HepG2 (cell line): Measurements from ENCODE around the gene EIF5B. TPM values are rescaled to one million over a fixed set of nuclear protein-coding genes. Genes with fewer than 3 reads are reported as not detected.

ENCODE experiments used
- GLI4 ChIP-seq: sonication (generic); formaldehyde crosslinking; IDR thresholded peaks from 2 replicates; pipeline ENCODE4 v1.5.1; 2020; ENCODE audit warnings: missing genetic modification reagents, mild to moderate bottlenecking, moderate library complexity, borderline replicate concordance
- HHEX ChIP-seq: IDR thresholded peaks from 2 replicates; pipeline ENCODE4 v1.6.1; 2016; ENCODE audit warnings: control low read depth
- HNF4A ChIP-seq: sonication (generic); formaldehyde crosslinking; IDR thresholded peaks from 2 replicates; pipeline ENCODE4 v1.4.0; 2020; ENCODE audit warnings: missing genetic modification reagents
- HNRNPK ChIP-seq: fragments of 200-400 bp; formaldehyde crosslinking; IDR thresholded peaks from 2 replicates; pipeline ENCODE4 v1.6.1; 2018; ENCODE audit warnings: low read length, low read depth, moderate library complexity, mild to moderate bottlenecking; ENCODE audit not compliant: poor library complexity, severe bottlenecking
- ISL2 ChIP-seq: sonication (generic); formaldehyde crosslinking; IDR thresholded peaks from 2 replicates; pipeline ENCODE4 v1.5.0; 2020; ENCODE audit warnings: missing genetic modification reagents
- MED8 ChIP-seq: sonication (generic); formaldehyde crosslinking; IDR thresholded peaks from 2 replicates; pipeline ENCODE4 v1.8.1; 2023; ENCODE audit warnings: mild to moderate bottlenecking, missing genetic modification reagents; ENCODE audit not compliant: insufficient replicate concordance
- SMC3 ChIP-seq: IDR thresholded peaks from 2 replicates; pipeline ENCODE4 v1.6.1; 2011; ENCODE audit warnings: low read length, improper control_type of control experiment
- ZBTB7B ChIP-seq: sonication (generic); formaldehyde crosslinking; IDR thresholded peaks from 2 replicates; pipeline ENCODE4 v1.4.0; 2020; ENCODE audit warnings: missing genetic modification reagents
- ZFYVE20 ChIP-seq: sonication (generic); formaldehyde crosslinking; IDR thresholded peaks from 2 replicates; pipeline ENCODE4 v1.8.0; 2023; ENCODE audit warnings: low read depth, mild to moderate bottlenecking, moderate library complexity, missing genetic modification reagents, borderline replicate concordance
- ZNF17 ChIP-seq: sonication (generic); formaldehyde crosslinking; IDR thresholded peaks from 2 replicates; pipeline ENCODE4 v1.5.0; 2020; ENCODE audit warnings: mild to moderate bottlenecking, missing genetic modification reagents
- ZNF264 ChIP-seq: sonication (generic); formaldehyde crosslinking; IDR thresholded peaks from 2 replicates; pipeline ENCODE4 v1.4.0; 2020; ENCODE audit warnings: missing genetic modification reagents
- ZNF432 ChIP-seq: sonication (generic); formaldehyde crosslinking; IDR thresholded peaks from 2 replicates; pipeline ENCODE4 v1.5.0; 2020; ENCODE audit warnings: missing genetic modification reagents, mild to moderate bottlenecking, borderline replicate concordance
- ZNF556 ChIP-seq: sonication (generic); formaldehyde crosslinking; IDR thresholded peaks from 2 replicates; pipeline ENCODE4 v1.4.0; 2020; ENCODE audit warnings: mild to moderate bottlenecking, missing genetic modification reagents, borderline replicate concordance
- ZNF629 ChIP-seq: sonication (generic); formaldehyde crosslinking; conservative IDR thresholded peaks from 2 replicates; pipeline ENCODE4 v1.5.0; 2020; ENCODE audit warnings: missing genetic modification reagents
- ZNF644 ChIP-seq: IDR thresholded peaks from 2 replicates; pipeline ENCODE4 v1.6.1; 2016; ENCODE audit warnings: low read depth
- ZNF83 ChIP-seq: sonication (generic); formaldehyde crosslinking; IDR thresholded peaks from 2 replicates; pipeline ENCODE4 v1.4.0; 2020; ENCODE audit warnings: missing genetic modification reagents, mild to moderate bottlenecking, borderline replicate concordance
- ZNF891 ChIP-seq: sonication (generic); formaldehyde crosslinking; IDR thresholded peaks from 2 replicates; pipeline ENCODE4 v1.5.0; 2020; ENCODE audit warnings: mild to moderate bottlenecking, missing genetic modification reagents
- polyA plus RNA-seq, 8 experiments: library from polyadenylated mRNA; depleted of rRNA in 3 of 8; stranded (reverse) in 7 of 8; unstranded in 1 of 8; fragments of >200 nt; fragmentation: Illumina TruSeq in 4 of 8; extraction: Trizol in 4 of 8; gene quantifications; 2 replicates each; pipeline versions ENCODE4 v1.2.1 to v1.2.3, GENCODE V29; 2011 to 2016; ENCODE audit warnings: low read depth in 4 of 8, missing spikeins in 1 of 8, mixed read lengths in 1 of 8; ENCODE audit not compliant: insufficient read depth in 1 of 8
- total RNA-seq, 5 experiments: library from RNA; depleted of rRNA; stranded (reverse); fragments of >200 nt; fragmentation: Illumina TruSeq; extraction: Trizol; gene quantifications; 2 replicates each; pipeline ENCODE4 v1.2.3, GENCODE V29; 2016; ENCODE audit warnings: low read depth in 1 of 5
- TF ChIP-seq, protein P1 (sequence below): sonication (generic); formaldehyde crosslinking; IDR thresholded peaks from 2 replicates; pipeline ENCODE4 v1.5.0; 2020; ENCODE audit warnings: mild to moderate bottlenecking, missing genetic modification reagents
- TF ChIP-seq, protein P2 (sequence below): IDR thresholded peaks from 2 replicates; pipeline ENCODE4 v1.6.1; 2018; ENCODE audit warnings: missing genetic modification reagents
- TF ChIP-seq, protein P3 (sequence below): sonication (generic); formaldehyde crosslinking; IDR thresholded peaks from 2 replicates; pipeline ENCODE4 v1.5.1; 2020; ENCODE audit warnings: mild to moderate bottlenecking, missing genetic modification reagents
- TF ChIP-seq, protein P4 (sequence below): IDR thresholded peaks from 2 replicates; pipeline ENCODE4 v1.6.1; 2016; ENCODE audit warnings: low read depth, borderline replicate concordance

The EIF5B gene
- total and polyA plus RNA-seq, 2 of the 13 experiments (the other 11 are each of a cell fraction or from before 2014, with no cell fraction given), result 8.8 to 32.1 TPM

DNA sequence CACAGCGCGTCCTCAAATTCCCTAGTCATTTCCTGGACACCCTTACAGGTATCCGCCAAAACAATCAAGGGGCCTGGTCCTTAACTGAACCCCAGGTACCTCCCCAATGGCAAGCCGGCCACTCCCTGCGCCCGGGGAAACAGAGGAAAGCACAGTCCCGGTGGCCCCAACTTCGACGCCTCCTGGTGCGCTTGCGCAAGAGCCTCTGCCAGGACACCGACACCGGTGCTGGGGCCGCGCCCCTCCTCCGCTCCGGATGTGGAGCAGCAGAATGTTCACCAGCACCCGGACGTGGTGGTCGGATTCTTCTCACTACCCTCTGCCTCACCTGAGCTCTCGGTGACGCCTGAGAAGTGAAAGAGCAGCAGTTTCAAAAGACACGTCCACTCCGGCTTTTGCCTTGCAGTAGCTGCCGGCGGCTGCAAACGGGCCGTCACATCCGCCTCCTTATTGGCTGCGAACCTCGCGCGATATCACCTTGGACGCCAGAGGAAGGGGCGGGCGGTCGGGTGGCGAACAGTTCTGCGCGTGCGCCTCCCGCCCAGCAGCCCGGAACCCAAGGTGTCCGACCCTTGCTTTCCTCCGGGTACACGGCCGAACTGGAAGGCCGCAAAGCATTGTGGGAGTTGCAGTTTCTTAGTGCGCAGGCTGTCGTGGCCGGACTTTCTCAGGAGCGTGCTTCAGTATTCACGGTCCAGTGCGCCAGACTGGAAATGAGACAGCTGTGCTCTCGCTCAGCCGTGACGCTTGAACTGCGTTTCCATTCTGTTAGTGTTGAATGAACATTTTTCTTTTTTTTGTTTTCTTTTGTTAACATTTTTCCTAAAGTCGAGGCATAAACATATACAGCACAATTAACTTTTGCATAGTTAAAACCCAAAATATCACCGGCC, 1.0 kb upstream of the EIF5B start, which contains the start of gene TXNDC9 (continued):
- TF ChIP-seq, protein P1, sequence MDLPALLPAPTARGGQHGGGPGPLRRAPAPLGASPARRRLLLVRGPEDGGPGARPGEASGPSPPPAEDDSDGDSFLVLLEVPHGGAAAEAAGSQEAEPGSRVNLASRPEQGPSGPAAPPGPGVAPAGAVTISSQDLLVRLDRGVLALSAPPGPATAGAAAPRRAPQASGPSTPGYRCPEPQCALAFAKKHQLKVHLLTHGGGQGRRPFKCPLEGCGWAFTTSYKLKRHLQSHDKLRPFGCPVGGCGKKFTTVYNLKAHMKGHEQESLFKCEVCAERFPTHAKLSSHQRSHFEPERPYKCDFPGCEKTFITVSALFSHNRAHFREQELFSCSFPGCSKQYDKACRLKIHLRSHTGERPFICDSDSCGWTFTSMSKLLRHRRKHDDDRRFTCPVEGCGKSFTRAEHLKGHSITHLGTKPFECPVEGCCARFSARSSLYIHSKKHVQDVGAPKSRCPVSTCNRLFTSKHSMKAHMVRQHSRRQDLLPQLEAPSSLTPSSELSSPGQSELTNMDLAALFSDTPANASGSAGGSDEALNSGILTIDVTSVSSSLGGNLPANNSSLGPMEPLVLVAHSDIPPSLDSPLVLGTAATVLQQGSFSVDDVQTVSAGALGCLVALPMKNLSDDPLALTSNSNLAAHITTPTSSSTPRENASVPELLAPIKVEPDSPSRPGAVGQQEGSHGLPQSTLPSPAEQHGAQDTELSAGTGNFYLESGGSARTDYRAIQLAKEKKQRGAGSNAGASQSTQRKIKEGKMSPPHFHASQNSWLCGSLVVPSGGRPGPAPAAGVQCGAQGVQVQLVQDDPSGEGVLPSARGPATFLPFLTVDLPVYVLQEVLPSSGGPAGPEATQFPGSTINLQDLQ (CRISPR knock-in tag), result peak; percentile 60; the same call in 1 of the 2 replicates
- peak; percentile 85; the same call in 1 of the 2 replicates for TF ChIP-seq ZNF891 (CRISPR knock-in tag)
- TF ChIP-seq MED8, result peak; percentile 72
- peak; percentile 39; the same call in 1 of the 2 replicates for TF ChIP-seq ZNF644 (CRISPR knock-in tag)
- no peak; the same call in 1 of the 2 replicates for TF ChIP-seq SMC3
- TF ChIP-seq, protein P2, sequence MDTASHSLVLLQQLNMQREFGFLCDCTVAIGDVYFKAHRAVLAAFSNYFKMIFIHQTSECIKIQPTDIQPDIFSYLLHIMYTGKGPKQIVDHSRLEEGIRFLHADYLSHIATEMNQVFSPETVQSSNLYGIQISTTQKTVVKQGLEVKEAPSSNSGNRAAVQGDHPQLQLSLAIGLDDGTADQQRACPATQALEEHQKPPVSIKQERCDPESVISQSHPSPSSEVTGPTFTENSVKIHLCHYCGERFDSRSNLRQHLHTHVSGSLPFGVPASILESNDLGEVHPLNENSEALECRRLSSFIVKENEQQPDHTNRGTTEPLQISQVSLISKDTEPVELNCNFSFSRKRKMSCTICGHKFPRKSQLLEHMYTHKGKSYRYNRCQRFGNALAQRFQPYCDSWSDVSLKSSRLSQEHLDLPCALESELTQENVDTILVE (CRISPR knock-in tag), result peak; percentile 98
- TF ChIP-seq ZNF432 (CRISPR knock-in tag), result no peak
- no peak; the same call in 1 of the 2 replicates for TF ChIP-seq ISL2 (CRISPR knock-in tag)
- no peak for TF ChIP-seq HNRNPK
- TF ChIP-seq ZNF556 (CRISPR knock-in tag), result peak; percentile 78
- no peak for TF ChIP-seq ZNF17 (CRISPR knock-in tag)
- peak; percentile 58; the same call in 1 of the 2 replicates for TF ChIP-seq HNF4A
- TF ChIP-seq, protein P3, sequence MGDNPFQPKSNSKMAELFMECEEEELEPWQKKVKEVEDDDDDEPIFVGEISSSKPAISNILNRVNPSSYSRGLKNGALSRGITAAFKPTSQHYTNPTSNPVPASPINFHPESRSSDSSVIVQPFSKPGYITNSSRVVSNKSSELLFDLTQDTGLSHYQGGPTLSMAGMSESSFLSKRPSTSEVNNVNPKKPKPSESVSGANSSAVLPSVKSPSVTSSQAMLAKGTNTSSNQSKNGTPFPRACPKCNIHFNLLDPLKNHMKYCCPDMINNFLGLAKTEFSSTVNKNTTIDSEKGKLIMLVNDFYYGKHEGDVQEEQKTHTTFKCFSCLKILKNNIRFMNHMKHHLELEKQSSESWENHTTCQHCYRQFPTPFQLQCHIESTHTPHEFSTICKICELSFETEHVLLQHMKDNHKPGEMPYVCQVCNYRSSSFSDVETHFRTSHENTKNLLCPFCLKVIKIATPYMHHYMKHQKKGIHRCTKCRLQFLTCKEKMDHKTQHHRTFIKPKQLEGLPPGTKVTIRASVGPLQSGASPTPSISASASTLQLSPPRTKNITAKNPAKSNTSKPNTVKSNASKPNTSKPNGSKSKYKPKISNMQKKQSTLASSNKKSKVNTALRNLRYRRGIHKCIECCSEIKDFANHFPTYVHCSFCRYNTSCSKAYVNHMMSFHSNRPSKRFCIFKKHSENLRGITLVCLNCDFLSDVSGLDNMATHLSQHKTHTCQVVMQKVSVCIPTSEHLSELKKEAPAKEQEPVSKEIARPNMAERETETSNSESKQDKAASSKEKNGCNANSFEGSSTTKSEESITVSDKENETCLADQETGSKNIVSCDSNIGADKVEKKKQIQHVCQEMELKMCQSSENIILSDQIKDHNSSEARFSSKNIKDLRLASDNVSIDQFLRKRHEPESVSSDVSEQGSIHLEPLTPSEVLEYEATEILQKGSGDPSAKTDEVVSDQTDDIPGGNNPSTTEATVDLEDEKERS (CRISPR knock-in tag), result peak; percentile 76
- no peak for TF ChIP-seq HHEX (CRISPR knock-in tag)
- 0 out of 2 replicates have a peak, but pooled peaks have one; percentile 41 for TF ChIP-seq ZBTB7B (CRISPR knock-in tag)
- peak; percentile 91; the same call in 1 of the 2 replicates for TF ChIP-seq ZNF83 (CRISPR knock-in tag)
- TF ChIP-seq ZNF629 (CRISPR knock-in tag), result 0 out of 2 replicates have a peak, but pooled peaks have one; percentile 19
- TF ChIP-seq ZFYVE20 (CRISPR knock-in tag), result no peak
- TF ChIP-seq GLI4 (CRISPR knock-in tag), result peak; percentile 98
- no peak for TF ChIP-seq ZNF264 (CRISPR knock-in tag)
- TF ChIP-seq, protein P4, sequence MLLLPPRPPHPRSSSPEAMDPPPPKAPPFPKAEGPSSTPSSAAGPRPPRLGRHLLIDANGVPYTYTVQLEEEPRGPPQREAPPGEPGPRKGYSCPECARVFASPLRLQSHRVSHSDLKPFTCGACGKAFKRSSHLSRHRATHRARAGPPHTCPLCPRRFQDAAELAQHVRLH (CRISPR knock-in tag), result peak; percentile 95; the same call in 1 of the 2 replicates
